OCI-LY3 (cell line): ENCODE measurements around the gene CELF6.

ENCODE experiments used
- H2AFZ ChIP-seq: fragments of 200-600, 300-600 bp; shearing (Covaris generic); 2 replicates; pipeline ENCODE4 v1.6.0; 2014; ENCODE audit warnings: antibody characterized with exemption, low read depth, low read length
- H3K27ac ChIP-seq: fragments of 200-600, 300-600 bp; sonication (generic); 2 replicates; pipeline ENCODE4 v1.5.1; 2014; ENCODE audit warnings: mild to moderate bottlenecking, low read length, moderate library complexity, mixed read lengths
- H3K27me3 ChIP-seq: fragments of 200-600, 300-600 bp; sonication (generic); 2 replicates; pipeline ENCODE4 v1.6.1; 2014; ENCODE audit warnings: low read depth, low read length, mixed read lengths
- H3K36me3 ChIP-seq: fragments of 200-600, 300-600 bp; sonication (generic); replicated peaks from 2 replicates; pipeline ENCODE3; 2014; ENCODE audit warnings: low read depth, low read length, mixed read lengths
- H3K4me1 ChIP-seq: fragments of 300-600, 200-600 bp; sonication (generic); 2 replicates; pipeline ENCODE4 v1.6.1; 2014; ENCODE audit warnings: low read length, mixed read lengths
- H3K4me2 ChIP-seq: fragments of 200-600, 300-600 bp; sonication (generic); 2 replicates; pipeline ENCODE4 v1.6.1; 2014; ENCODE audit warnings: low read length, mixed read lengths
- H3K4me3 ChIP-seq: fragments of 300-600, 200-600 bp; sonication (generic); 2 replicates; pipeline ENCODE4 v1.5.1; 2014; ENCODE audit warnings: antibody characterized with exemption, mild to moderate bottlenecking, low read length, moderate library complexity
- H3K79me2 ChIP-seq: fragments of 300-600, 200-600 bp; shearing (Covaris generic); 2 replicates; pipeline ENCODE4 v1.6.1; 2014; ENCODE audit warnings: mild to moderate bottlenecking, low read length, mixed read lengths
- H3K9ac ChIP-seq: fragments of 300-600, 200-600 bp; shearing (Covaris generic); 2 replicates; pipeline ENCODE4 v1.6.0; 2014; ENCODE audit warnings: mild to moderate bottlenecking, low read length, moderate library complexity
- H3K9me3 ChIP-seq: fragments of 200-600, 300-600 bp; shearing (Covaris generic); 2 replicates; pipeline ENCODE4 v1.6.1; 2014; ENCODE audit warnings: low read length, mixed read lengths; ENCODE audit not compliant: insufficient read depth
- H4K20me1 ChIP-seq: fragments of 200-600, 300-600 bp; sonication (generic); 2 replicates; pipeline ENCODE4 v1.6.1; 2016; ENCODE audit warnings: low read length, mixed read lengths; ENCODE audit not compliant: insufficient read depth
- CTCF ChIP-seq: fragments of 200-600, 300-600 bp; sonication (generic); IDR thresholded peaks from 2 replicates; pipeline ENCODE4 v1.5.1; 2014; ENCODE audit warnings: antibody characterized with exemption, low read length, low read depth
- EZH2phosphoT487 ChIP-seq: fragments of 200-600 bp; shearing (Covaris generic); IDR thresholded peaks from 2 replicates; pipeline ENCODE4 v1.6.1; 2018; ENCODE audit warnings: antibody characterized with exemption, mixed run types, low read depth

The CELF6 gene

GRCh38 chr15:72361176-72361575 lies 41.2 kb upstream of the CELF6 start:
- peaks cover 49% of the 10 kb centered on the region for H4K20me1 ChIP-seq
- H3K27me3 ChIP-seq: no peaks in the 10 kb centered on the region
- no peak overlapping the region for H3K27ac ChIP-seq
- H3K79me2 ChIP-seq: peaks cover 47% of the 10 kb centered on the region
- TF ChIP-seq EZH2phosphoT487: no peak
- TF ChIP-seq CTCF: no peak
- no peak overlapping the region for H3K4me3 ChIP-seq
- H3K4me2 ChIP-seq: no peak overlapping the region
- H3K9me3 ChIP-seq: no peaks in the 10 kb centered on the region
- H3K36me3 ChIP-seq: peaks cover 3% of the 10 kb centered on the region
- peaks cover 9% of the 10 kb centered on the region for H3K4me1 ChIP-seq
- no peak overlapping the region for H2AFZ ChIP-seq
- H3K9ac ChIP-seq: no peak overlapping the region

- no peaks in the 10 kb centered on the region for H3K27me3 ChIP-seq
- no peaks in the 10 kb centered on the region for H3K9me3 ChIP-seq
- no peaks in the 10 kb centered on the region for H3K4me1 ChIP-seq
- TF ChIP-seq CTCF: no peak
- no peak for TF ChIP-seq EZH2phosphoT487
- no peak overlapping the region for H3K4me3 ChIP-seq
- H3K4me2 ChIP-seq: no peak overlapping the region
- H3K9ac ChIP-seq: no peak overlapping the region
- no peak overlapping the region for H2AFZ ChIP-seq
- no peak overlapping the region for H3K27ac ChIP-seq
- H4K20me1 ChIP-seq: peaks cover 43% of the 10 kb centered on the region
- H3K79me2 ChIP-seq: peaks cover 39% of the 10 kb centered on the region
- H3K36me3 ChIP-seq: peaks cover 20% of the 10 kb centered on the region
Observed at GRCh38 chr15:72358650-72359171, 38.8 kb upstream of the CELF6 start.

- Histone ChIP-seq H3K9me3 (no peaks in the 10 kb centered on the region), H3K4me2 (no peak overlapping the region), H3K79me2 (peaks cover 37% of the 10 kb centered on the region), H3K9ac (no peak overlapping the region), H2AFZ (no peak overlapping the region), H3K4me3 (no peak overlapping the region), H3K36me3 (peaks cover 23% of the 10 kb centered on the region), H4K20me1 (peaks cover 43% of the 10 kb centered on the region), H3K27ac (no peak overlapping the region), H3K27me3 (no peaks in the 10 kb centered on the region), H3K4me1 (no peaks in the 10 kb centered on the region)
- TF ChIP-seq EZH2phosphoT487: no peak
- no peak for TF ChIP-seq CTCF
Observed at GRCh38 chr15:72358121-72358520, 38.2 kb upstream of the CELF6 start.

GRCh38 chr15:72354496-72354895 lies 34.5 kb upstream of the CELF6 start:
- Histone ChIP-seq H3K27ac (no peak overlapping the region), H2AFZ (no peak overlapping the region), H3K36me3 (peaks cover 32% of the 10 kb centered on the region), H3K4me3 (no peak overlapping the region), H3K79me2 (peaks cover 19% of the 10 kb centered on the region), H4K20me1 (peaks cover 24% of the 10 kb centered on the region), H3K4me2 (no peak overlapping the region), H3K4me1 (no peaks in the 10 kb centered on the region), H3K27me3 (no peaks in the 10 kb centered on the region), H3K9ac (no peak overlapping the region), H3K9me3 (no peaks in the 10 kb centered on the region)
- no peak for TF ChIP-seq CTCF
- no peak for TF ChIP-seq EZH2phosphoT487
